NCI-H187 treated with DMSO at 0.1 percent for 48 hours (cell line): ENCODE measurements around the gene SLC43A3.
"Not testable (repeated sequence)": the region's sequence is repeated elsewhere in the genome, so short reads cannot be mapped to it uniquely, and the experiment has no call there.

Source experiments
- DNase-seq: peaks from one replicate; lab custom pipeline; 2025; lab: John Stamatoyannopoulos, UW

SLC43A3 gene

GRCh38 chr11:57459164-57460021 is 32.5 kb upstream of the SLC43A3 start:
- no peak for DNase-seq

- no peak for DNase-seq
Measured at GRCh38 chr11:57458410-57459163, 31.7 kb upstream of the SLC43A3 start.

- DNase-seq, result no peak
Measured at GRCh38 chr11:57458060-57458409, 31.1 kb upstream of the SLC43A3 start.

GRCh38 chr11:57457643-57458023 is 30.7 kb upstream of the SLC43A3 start:
- DNase-seq, result no peak

GRCh38 chr11:57456960-57457642 is 30.2 kb upstream of the SLC43A3 start:
- DNase-seq, result no peak

GRCh38 chr11:57453543-57454177 is 26.7 kb upstream of the SLC43A3 start:
- no peak for DNase-seq

GRCh38 chr11:57446055-57446454 is 19.1 kb upstream of the SLC43A3 start:
- DNase-seq, result no peak

GRCh38 chr11:57445122-57445394 is 18.1 kb upstream of the SLC43A3 start:
- DNase-seq, result not testable (repeated sequence)

- no peak for DNase-seq
Measured at GRCh38 chr11:57444362-57445121, 17.6 kb upstream of the SLC43A3 start.

GRCh38 chr11:57440744-57441414 is 14.0 kb upstream of the SLC43A3 start:
- no peak for DNase-seq

GRCh38 chr11:57439786-57440185 is 12.9 kb upstream of the SLC43A3 start:
- no peak for DNase-seq

- no peak for DNase-seq
Measured at GRCh38 chr11:57438345-57439285, 11.7 kb upstream of the SLC43A3 start.

- DNase-seq, result no peak
Measured at GRCh38 chr11:57436031-57436430, 9.1 kb upstream of the SLC43A3 start.

GRCh38 chr11:57434640-57435546 is 8.0 kb upstream of the SLC43A3 start:
- no peak for DNase-seq

- no peak for DNase-seq
Measured at GRCh38 chr11:57432714-57433163, 5.8 kb upstream of the SLC43A3 start.

- DNase-seq, result no peak
Measured at GRCh38 chr11:57432149-57432561, 5.2 kb upstream of the SLC43A3 start.

- no peak for DNase-seq
Measured at GRCh38 chr11:57430952-57431351, 4.0 kb upstream of the SLC43A3 start.

- no peak for DNase-seq
Measured at GRCh38 chr11:57429946-57430345, 3.0 kb upstream of the SLC43A3 start.

GRCh38 chr11:57428643-57429042 is 1.7 kb upstream of the SLC43A3 start:
- no peak for DNase-seq
